ENCODE results near the gene NAA16.
"Not testable (repeated sequence)": the region's sequence is repeated elsewhere in the genome, so short reads cannot be mapped to it uniquely, and the experiment has no call there.

The NAA16 gene

GRCh38 chr13:41411522-41411921 is 100.5 kb downstream of the NAA16 start:
- DNase-seq = no peak

GRCh38 chr13:41413872-41414271 is 102.8 kb downstream of the NAA16 start:
- DNase-seq = no peak

GRCh38 chr13:41416276-41416675 is 105.2 kb downstream of the NAA16 start:
- no peak for DNase-seq

GRCh38 chr13:41418027-41418426 is 107.0 kb downstream of the NAA16 start:
- DNase-seq = no peak

- DNase-seq = no peak
Measured at GRCh38 chr13:41418731-41419130, 107.7 kb downstream of the NAA16 start.

- no peak for DNase-seq
Measured at GRCh38 chr13:41419206-41419605, 108.1 kb downstream of the NAA16 start.

GRCh38 chr13:41420146-41420545 is 109.1 kb downstream of the NAA16 start:
- DNase-seq = no peak

- not testable (repeated sequence) for DNase-seq
Measured at GRCh38 chr13:41421330-41421729, 110.3 kb downstream of the NAA16 start.

GRCh38 chr13:41421983-41422382 is 110.9 kb downstream of the NAA16 start:
- not testable (repeated sequence) for DNase-seq

- DNase-seq = not testable (repeated sequence)
Measured at GRCh38 chr13:41423259-41423658, 112.2 kb downstream of the NAA16 start.

- DNase-seq = not testable (repeated sequence)
Measured at GRCh38 chr13:41424675-41425074, 113.6 kb downstream of the NAA16 start.

- DNase-seq = no peak
Measured at GRCh38 chr13:41426047-41426446, 115.0 kb downstream of the NAA16 start.
